ENCODE results near the gene RFLNA. TPM values are rescaled to one million over a fixed set of nuclear protein-coding genes. Genes with fewer than 3 reads are reported as not detected.

RFLNA gene
- total RNA-seq, 4 donors from 2014 or later = 0.72 to 1.6 (median 0.82) TPM

- intact Hi-C loops (cut with DNase I; ENCODE audit: low total_unique reads) = no loop called here
- H3K4me3 ChIP-seq (ENCODE audit: low read depth, poor library complexity, severe bottlenecking) = no peak overlapping the region
- WGBS, 2 donors = 92 to 94% methylated on average over 14 to 15 of the region's 15 CpGs
- no peak for TF ChIP-seq POLR2A (IDR thresholded peaks at IDR 0.05)
- TF ChIP-seq CTCF (IDR thresholded peaks at IDR 0.05) = no peak
- DNase-seq (ENCODE audit: low spot score in 2 of 2) = no peak
Observed at GRCh38 chr12:124361996-124362395, 67.1 kb downstream of the RFLNA start.

GRCh38 chr12:124363353-124363965 is 68.6 kb downstream of the RFLNA start:
- WGBS, 2 donors = 69 to 72% methylated on average over 23 of the region's 23 CpGs
- no peak overlapping the region for H3K4me3 ChIP-seq (ENCODE audit: low read depth, poor library complexity, severe bottlenecking)
- no peak for DNase-seq (ENCODE audit: low spot score in 2 of 2)
- TF ChIP-seq POLR2A (IDR thresholded peaks at IDR 0.05) = no peak
- no peak for TF ChIP-seq CTCF (IDR thresholded peaks at IDR 0.05)
- intact Hi-C loops (cut with DNase I; ENCODE audit: low total_unique reads) = no loop called here

GRCh38 chr12:124364543-124364942 is 69.7 kb downstream of the RFLNA start:
- WGBS, 2 donors = 81 to 82% methylated on average over 9 of the region's 11 CpGs
- intact Hi-C loops (cut with DNase I; ENCODE audit: low total_unique reads) = no loop called here
- H3K4me3 ChIP-seq (ENCODE audit: low read depth, poor library complexity, severe bottlenecking) = no peak overlapping the region
- no peak for DNase-seq (ENCODE audit: low spot score in 2 of 2)
- TF ChIP-seq POLR2A (IDR thresholded peaks at IDR 0.05) = no peak
- no peak for TF ChIP-seq CTCF (IDR thresholded peaks at IDR 0.05)

Small RNA genes within 50 kb of the gene (microRNA-seq; reads per million reads assigned to microRNA genes)
- 0 to 1.4 reads per million in 2 donors for gene MIR6880 (ENCODE audit: borderline number of aligned reads in 1 of 2, borderline replicate concordance in 2 of 2)

All from lower leg skin (tissue), 4 donors.